ENCODE results near the gene GPR42.
"Not testable (repeated sequence)": the region's sequence is repeated elsewhere in the genome, so short reads cannot be mapped to it uniquely, and the experiment has no call there.

The GPR42 gene

GRCh38 chr19:35375505-35376307 lies 4.8 kb downstream of the GPR42 start:
- H3K4me3 ChIP-seq (IDR thresholded peaks at IDR 0.05; ENCODE audit: insufficient read depth, low read depth, low read length) = no peak overlapping the region
- TF ChIP-seq, protein P1, sequence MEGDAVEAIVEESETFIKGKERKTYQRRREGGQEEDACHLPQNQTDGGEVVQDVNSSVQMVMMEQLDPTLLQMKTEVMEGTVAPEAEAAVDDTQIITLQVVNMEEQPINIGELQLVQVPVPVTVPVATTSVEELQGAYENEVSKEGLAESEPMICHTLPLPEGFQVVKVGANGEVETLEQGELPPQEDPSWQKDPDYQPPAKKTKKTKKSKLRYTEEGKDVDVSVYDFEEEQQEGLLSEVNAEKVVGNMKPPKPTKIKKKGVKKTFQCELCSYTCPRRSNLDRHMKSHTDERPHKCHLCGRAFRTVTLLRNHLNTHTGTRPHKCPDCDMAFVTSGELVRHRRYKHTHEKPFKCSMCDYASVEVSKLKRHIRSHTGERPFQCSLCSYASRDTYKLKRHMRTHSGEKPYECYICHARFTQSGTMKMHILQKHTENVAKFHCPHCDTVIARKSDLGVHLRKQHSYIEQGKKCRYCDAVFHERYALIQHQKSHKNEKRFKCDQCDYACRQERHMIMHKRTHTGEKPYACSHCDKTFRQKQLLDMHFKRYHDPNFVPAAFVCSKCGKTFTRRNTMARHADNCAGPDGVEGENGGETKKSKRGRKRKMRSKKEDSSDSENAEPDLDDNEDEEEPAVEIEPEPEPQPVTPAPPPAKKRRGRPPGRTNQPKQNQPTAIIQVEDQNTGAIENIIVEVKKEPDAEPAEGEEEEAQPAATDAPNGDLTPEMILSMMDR (conservative IDR thresholded peaks at IDR 0.05; ENCODE audit: low read depth, low read length) = no peak
- H3K4me2 ChIP-seq = no peak overlapping the region
- H3K36me3 ChIP-seq (ENCODE audit: insufficient read depth) = no peaks in the 10 kb centered on the region
- H3K79me2 ChIP-seq (ENCODE audit: insufficient read depth, low read depth) = no peaks in the 10 kb centered on the region
- H3K27ac ChIP-seq = no peak overlapping the region
- H3K4me1 ChIP-seq (ENCODE audit: low read depth, poor library complexity, severe bottlenecking) = no peaks in the 10 kb centered on the region
- peaks cover 10% of the 10 kb centered on the region for H3K27me3 ChIP-seq (ENCODE audit: insufficient read depth, low read depth)
- H2AFZ ChIP-seq (ENCODE audit: low read depth) = no peak overlapping the region
- no peaks in the 10 kb centered on the region for H4K20me1 ChIP-seq (ENCODE audit: insufficient read depth)
- no peak overlapping the region for H3K9ac ChIP-seq

GRCh38 chr19:35377656-35378055 lies 6.8 kb downstream of the GPR42 start:
- H3K27me3 ChIP-seq (ENCODE audit: insufficient read depth, low read depth) = peaks cover 10% of the 10 kb centered on the region
- H3K79me2 ChIP-seq (ENCODE audit: insufficient read depth, low read depth) = no peaks in the 10 kb centered on the region
- no peaks in the 10 kb centered on the region for H4K20me1 ChIP-seq (ENCODE audit: insufficient read depth)
- no peak overlapping the region for H2AFZ ChIP-seq (ENCODE audit: low read depth)
- TF ChIP-seq, protein P1 (conservative IDR thresholded peaks at IDR 0.05; ENCODE audit: low read depth, low read length) = no peak
- H3K9ac ChIP-seq = no peak overlapping the region
- no peak overlapping the region for H3K4me3 ChIP-seq (IDR thresholded peaks at IDR 0.05; ENCODE audit: insufficient read depth, low read depth, low read length)
- no peak overlapping the region for H3K4me2 ChIP-seq
- no peaks in the 10 kb centered on the region for H3K36me3 ChIP-seq (ENCODE audit: insufficient read depth)
- H3K27ac ChIP-seq = no peak overlapping the region
- H3K4me1 ChIP-seq (ENCODE audit: low read depth, poor library complexity, severe bottlenecking) = no peaks in the 10 kb centered on the region

GRCh38 chr19:35378356-35378755 lies 7.5 kb downstream of the GPR42 start:
- Histone ChIP-seq H3K79me2 (ENCODE audit: insufficient read depth, low read depth) (no peaks in the 10 kb centered on the region), H3K4me2 (no peak overlapping the region), H3K27me3 (ENCODE audit: insufficient read depth, low read depth) (peaks cover 10% of the 10 kb centered on the region), H3K36me3 (ENCODE audit: insufficient read depth) (no peaks in the 10 kb centered on the region), H3K4me1 (ENCODE audit: low read depth, poor library complexity, severe bottlenecking) (no peaks in the 10 kb centered on the region), H4K20me1 (ENCODE audit: insufficient read depth) (no peaks in the 10 kb centered on the region), H3K27ac (no peak overlapping the region), H2AFZ (ENCODE audit: low read depth) (no peak overlapping the region), H3K9ac (no peak overlapping the region), H3K4me3 (IDR thresholded peaks at IDR 0.05; ENCODE audit: insufficient read depth, low read depth, low read length) (no peak overlapping the region)
- TF ChIP-seq, protein P1 (conservative IDR thresholded peaks at IDR 0.05; ENCODE audit: low read depth, low read length) = no peak

- not testable (repeated sequence) for H2AFZ ChIP-seq (ENCODE audit: low read depth); H3K4me1 ChIP-seq (ENCODE audit: low read depth, poor library complexity, severe bottlenecking); H4K20me1 ChIP-seq (ENCODE audit: insufficient read depth); H3K27ac ChIP-seq; H3K4me3 ChIP-seq (IDR thresholded peaks at IDR 0.05; ENCODE audit: insufficient read depth, low read depth, low read length); H3K79me2 ChIP-seq (ENCODE audit: insufficient read depth, low read depth); H3K36me3 ChIP-seq (ENCODE audit: insufficient read depth); H3K9ac ChIP-seq; H3K4me2 ChIP-seq
- peaks cover 11% of the 10 kb centered on the region for H3K27me3 ChIP-seq (ENCODE audit: insufficient read depth, low read depth)
Measured at GRCh38 chr19:35379545-35379944, 8.7 kb downstream of the GPR42 start.

GRCh38 chr19:35379992-35380391 lies 9.1 kb downstream of the GPR42 start:
- H3K27ac ChIP-seq = no peak overlapping the region
- no peaks in the 10 kb centered on the region for H4K20me1 ChIP-seq (ENCODE audit: insufficient read depth)
- H2AFZ ChIP-seq (ENCODE audit: low read depth) = no peak overlapping the region
- no peak overlapping the region for H3K9ac ChIP-seq
- TF ChIP-seq, protein P1 (conservative IDR thresholded peaks at IDR 0.05; ENCODE audit: low read depth, low read length) = no peak
- H3K79me2 ChIP-seq (ENCODE audit: insufficient read depth, low read depth) = no peaks in the 10 kb centered on the region
- H3K36me3 ChIP-seq (ENCODE audit: insufficient read depth) = no peaks in the 10 kb centered on the region
- H3K4me3 ChIP-seq (IDR thresholded peaks at IDR 0.05; ENCODE audit: insufficient read depth, low read depth, low read length) = no peak overlapping the region
- H3K27me3 ChIP-seq (ENCODE audit: insufficient read depth, low read depth) = peaks cover 14% of the 10 kb centered on the region
- no peak overlapping the region for H3K4me2 ChIP-seq
- no peaks in the 10 kb centered on the region for H3K4me1 ChIP-seq (ENCODE audit: low read depth, poor library complexity, severe bottlenecking)

All from KMS-11 (cell line).